GM12878 (cell line): ENCODE data around the gene IPO11. TPM values are rescaled to one million over a fixed set of nuclear protein-coding genes. Genes with fewer than 3 reads are reported as not detected.

Source experiments
- ATAC-seq: fragments of 200-7000 bp; cut with Tn5 transposase; 3 replicates; pipeline ENCODE4 v1.9.1; 2020; ENCODE audit warnings: mild to moderate bottlenecking, moderate library complexity
- BruUV-seq: library from RNA; stranded (reverse); fragments of 400-500 nt; replicated peaks from 2 replicates; lab custom pipeline; 2021; lab: Mats Ljungman, UMichigan
- CTCF ChIA-PET: fragments of 300-600 bp; sonication (Branson Sonifier 250); formaldehyde crosslinking; extraction: SDS; loops from one replicate; lab custom pipeline; 2021; ENCODE audit warnings: inconsistent platforms; lab: Yijun Ruan, JAX
- POLR2A ChIA-PET: fragments of 350-600 bp; formaldehyde crosslinking; extraction: SDS; loops from one replicate; lab custom pipeline; 2021; ENCODE audit warnings: inconsistent platforms; lab: Charles Lee
- RAD21 ChIA-PET: fragments of 300-600 bp; sonication (Branson Sonifier 250); formaldehyde crosslinking; loops from one replicate; lab custom pipeline; 2023; ENCODE audit warnings: antibody characterized with exemption; ENCODE audit not compliant: unreplicated experiment; lab: Charles Lee
- SMC1A ChIA-PET: fragments of 300-600 bp; sonication (Branson Sonifier 250); formaldehyde crosslinking; loops from one replicate; lab custom pipeline; 2023; ENCODE audit not compliant: unreplicated experiment, uncharacterized antibody; lab: Charles Lee
- DNase-seq: peaks from one replicate; pipeline ENCODE4 v3.0.0-alpha.2; 2011; ENCODE audit warnings: low read depth, low spot score
- FAIRE-seq: peaks from 3 replicates; lab custom pipeline; 2011; peaks lifted over from hg19 to GRCh38; lab: Jason Lieb, UNC
- H2AFZ ChIP-seq: 2 replicates; pipeline ENCODE4 v1.6.0; 2011; ENCODE audit warnings: low read depth, low read length, control low read depth; ENCODE audit not compliant: control insufficient read depth
- H3K27ac ChIP-seq: 2 replicates; pipeline ENCODE4 v1.5.1; 2011; ENCODE audit warnings: control low read depth; ENCODE audit not compliant: control insufficient read depth, insufficient read depth
- H3K27me3 ChIP-seq, 2 experiments: replicated peaks in 1 of 2; 2 replicates each; pipeline versions ENCODE4 v1.6.0 to v1.6.1; 2011; ENCODE audit warnings: low read length in 1 of 2; ENCODE audit not compliant: control insufficient read depth in 2 of 2, insufficient read depth in 2 of 2
- H3K36me3 ChIP-seq, 2 experiments: 2 replicates each; pipeline ENCODE4 v1.5.1; 2011; ENCODE audit warnings: low read length in 1 of 2; ENCODE audit not compliant: control insufficient read depth in 2 of 2, insufficient read depth in 2 of 2
- H3K4me1 ChIP-seq: 2 replicates; pipeline ENCODE4 v1.6.1; 2011; ENCODE audit warnings: mild to moderate bottlenecking, low read length, moderate library complexity, mixed read lengths; ENCODE audit not compliant: control insufficient read depth, insufficient read depth
- H3K4me2 ChIP-seq: 2 replicates; pipeline ENCODE4 v1.6.0; 2011; ENCODE audit warnings: control low read depth; ENCODE audit not compliant: control insufficient read depth, insufficient read depth
- H3K4me3 ChIP-seq: fragments of 200-600 bp; sonication (generic); 2 replicates; pipeline ENCODE4 v1.5.1; 2016
- H3K79me2 ChIP-seq: 2 replicates; pipeline ENCODE4 v1.6.0; 2011; ENCODE audit warnings: low read length; ENCODE audit not compliant: control insufficient read depth, insufficient read depth
- H3K9ac ChIP-seq: 2 replicates; pipeline ENCODE4 v1.8.0; 2011; ENCODE audit warnings: low read length, control low read depth, mixed read lengths; ENCODE audit not compliant: control insufficient read depth, insufficient read depth
- H3K9me3 ChIP-seq: replicated peaks from 3 replicates; pipeline ENCODE4 v1.5.1; 2011; ENCODE audit warnings: mild to moderate bottlenecking, low read length; ENCODE audit not compliant: control insufficient read depth, insufficient read depth
- H4K20me1 ChIP-seq: 2 replicates; pipeline ENCODE4 v1.6.0; 2011; ENCODE audit not compliant: control insufficient read depth, insufficient read depth
- BCL11A ChIP-seq: IDR thresholded peaks from 2 replicates; pipeline ENCODE4 v1.6.1; 2011; ENCODE audit warnings: low read depth, low read length
- FOS ChIP-seq: IDR thresholded peaks from 3 replicates; pipeline ENCODE4 v1.6.1; 2011; ENCODE audit warnings: borderline replicate concordance; ENCODE audit not compliant: insufficient read length; ENCODE audit errors: extremely low read depth
- GATAD2B ChIP-seq: fragments of 450-650 bp; conservative IDR thresholded peaks from 2 replicates; pipeline ENCODE4 v1.6.1; 2017; ENCODE audit warnings: low read depth, mild to moderate bottlenecking, moderate library complexity
- HCFC1 ChIP-seq: fragments of 150-350 bp; IDR thresholded peaks from 2 replicates; pipeline ENCODE4 v1.6.1; 2014; ENCODE audit warnings: low read length
- MAX ChIP-seq: IDR thresholded peaks from 2 replicates; pipeline ENCODE4 v1.6.1; 2012; ENCODE audit warnings: low read depth, low read length, improper control_type of control experiment
- MLLT1 ChIP-seq: fragments of 450-650 bp; IDR thresholded peaks from 2 replicates; pipeline ENCODE4 v1.6.1; 2016; ENCODE audit warnings: mild to moderate bottlenecking
- NFYB ChIP-seq: IDR thresholded peaks from 2 replicates; pipeline ENCODE4 v1.6.1; 2011; ENCODE audit warnings: low read depth, mild to moderate bottlenecking, low read length, improper control_type of control experiment, moderate library complexity; ENCODE audit not compliant: insufficient read depth
- PAX5 ChIP-seq: IDR thresholded peaks from 2 replicates; pipeline ENCODE4 v1.6.1; 2011; ENCODE audit warnings: low read depth, low read length, borderline replicate concordance
- RELA ChIP-seq: fragments of 450-650 bp; IDR thresholded peaks from 2 replicates; pipeline ENCODE4 v1.8.0; 2014; ENCODE audit warnings: borderline replicate concordance; ENCODE audit not compliant: partially characterized antibody
- SRF ChIP-seq, 2 experiments: IDR thresholded peaks; 2 replicates each; pipeline ENCODE4 v1.6.1; 2011; ENCODE audit warnings: low read depth in 2 of 2, low read length in 2 of 2, mild to moderate bottlenecking in 1 of 2, moderate library complexity in 1 of 2
- STAT1 ChIP-seq: fragments of 450-650 bp; conservative IDR thresholded peaks from 2 replicates; pipeline ENCODE4 v1.6.1; 2014; ENCODE audit warnings: antibody characterized with exemption, mild to moderate bottlenecking
- YBX1 ChIP-seq: fragments of 450-650 bp; IDR thresholded peaks from 2 replicates; pipeline ENCODE4 v1.6.1; 2016; ENCODE audit warnings: antibody characterized with exemption
- YY1 ChIP-seq: IDR thresholded peaks from 2 replicates; pipeline ENCODE4 v1.6.1; 2011; ENCODE audit warnings: low read depth, mild to moderate bottlenecking, low read length
- ZBTB40 ChIP-seq: fragments of 450-650 bp; IDR thresholded peaks from 2 replicates; pipeline ENCODE4 v1.6.1; 2016; ENCODE audit warnings: mild to moderate bottlenecking, moderate library complexity, borderline replicate concordance
- ZNF217 ChIP-seq: fragments of 450-650 bp; IDR thresholded peaks from 2 replicates; pipeline ENCODE4 v1.6.1; 2017; ENCODE audit warnings: antibody characterized with exemption, mild to moderate bottlenecking
- WGBS: methylation state at CpG from one replicate; pipeline ENCODE4 v1.1.6; 2016; ENCODE audit warnings: low lambda C conversion rate; ENCODE audit not compliant: insufficient replicate concordance, insufficient coverage; ENCODE audit errors: missing lambda C conversion rate; 5-methylcytosine and 5-hydroxymethylcytosine counted together
- in situ Hi-C: fragments of 300-500 bp; cut with MboI; formaldehyde crosslinking; loops from 9 replicates; pipeline ENCODE4 v1.14.3; 2018; ENCODE audit warnings: mixed read lengths
- intact Hi-C: fragments of 100-400 bp; cut with micrococcal nuclease; formaldehyde crosslinking; loops from one replicate; pipeline ENCODE4 v1.14.2; 2022; ENCODE audit not compliant: unreplicated experiment
- polyA plus RNA-seq, 11 experiments: library from polyadenylated mRNA; depleted of rRNA in 4 of 11; unstranded in 6 of 11; stranded (reverse) in 5 of 11; fragments of >200 nt; fragmentation: Nextera tagmentation in 4 of 11; fragmentation: Illumina TruSeq in 1 of 11; extraction: Ambion mirVana in 4 of 11; extraction: Trizol in 1 of 11; gene quantifications; 1 replicate in 1 of 11; 2 replicates in 10 of 11; pipeline versions ENCODE4 v1.2.1 to v1.2.3, GENCODE V29; 2011 to 2016; ENCODE audit warnings: inconsistent platforms in 2 of 11, missing spikeins in 2 of 11, low read depth in 1 of 11
- total RNA-seq, 4 experiments: library from RNA; depleted of rRNA in 3 of 4; stranded (reverse); fragments of >200 nt in 3 of 4; fragmentation: Illumina TruSeq in 1 of 4; extraction: Trizol in 1 of 4; gene quantifications; 2 replicates each; pipeline versions ENCODE4 v1.2.1 to v1.2.3, GENCODE V29; 2013 to 2021
- TF ChIP-seq, protein P1 (sequence below): IDR thresholded peaks from 2 replicates; pipeline ENCODE4 v1.6.1; 2012; ENCODE audit warnings: low read depth, low read length, improper control_type of control experiment
- TF ChIP-seq, protein P2 (sequence below): fragments of 150-350 bp; IDR thresholded peaks from 2 replicates; pipeline ENCODE4 v1.6.1; 2014; ENCODE audit warnings: mild to moderate bottlenecking, low read depth, low read length

The IPO11 gene
- total and polyA plus RNA-seq, 10 of the 15 experiments (the other 5 are each of a cell fraction or from before 2014, with no cell fraction given) = 14.1 to 49.3 (median 29.8) TPM

GRCh38 chr5:62372600-62372999 is 40.0 kb upstream of the IPO11 start:
- BruUV-seq = no TSS peak
- no peak overlapping the region for H3K4me3 ChIP-seq
- peaks cover 2 to 21% of the 10 kb centered on the region in 2 experiments for H3K36me3 ChIP-seq
- WGBS = 98% methylated on average over 3 of the region's 3 CpGs
- RAD21 ChIA-PET = no interaction called here
- H3K9me3 ChIP-seq = no peaks in the 10 kb centered on the region
- no peak overlapping the region for H3K4me2 ChIP-seq
- DNase-seq (no peak), ATAC-seq (no peak), FAIRE-seq (no peak)
- SMC1A ChIA-PET = no interaction called here
- no peaks in the 10 kb centered on the region for H3K27me3 ChIP-seq
- no peaks in the 10 kb centered on the region for H3K79me2 ChIP-seq
- in situ Hi-C loops = no loop called here
- no peak overlapping the region for H2AFZ ChIP-seq
- POLR2A ChIA-PET = no interaction called here
- no peaks in the 10 kb centered on the region for H3K4me1 ChIP-seq
- no peak overlapping the region for H3K9ac ChIP-seq
- CTCF ChIA-PET = no interaction called here
- no peaks in the 10 kb centered on the region for H4K20me1 ChIP-seq
- no peak overlapping the region for H3K27ac ChIP-seq
- intact Hi-C loops = no loop called here
- TF ChIP-seq YBX1 (no peak), BCL11A (no peak), NFYB (no peak), YY1 (no peak), PAX5 (no peak), MLLT1 (no peak), SRF (IDR thresholded peaks at IDR 0.05; ENCODE audit: low read depth in 2 of 2, low read length in 2 of 2) (no peak), MAX (no peak), GATAD2B (no peak), ZBTB40 (no peak), STAT1 (no peak), HCFC1 (no peak), RELA (no peak), FOS (no peak), ZNF217 (no peak)
- TF ChIP-seq, protein P1, sequence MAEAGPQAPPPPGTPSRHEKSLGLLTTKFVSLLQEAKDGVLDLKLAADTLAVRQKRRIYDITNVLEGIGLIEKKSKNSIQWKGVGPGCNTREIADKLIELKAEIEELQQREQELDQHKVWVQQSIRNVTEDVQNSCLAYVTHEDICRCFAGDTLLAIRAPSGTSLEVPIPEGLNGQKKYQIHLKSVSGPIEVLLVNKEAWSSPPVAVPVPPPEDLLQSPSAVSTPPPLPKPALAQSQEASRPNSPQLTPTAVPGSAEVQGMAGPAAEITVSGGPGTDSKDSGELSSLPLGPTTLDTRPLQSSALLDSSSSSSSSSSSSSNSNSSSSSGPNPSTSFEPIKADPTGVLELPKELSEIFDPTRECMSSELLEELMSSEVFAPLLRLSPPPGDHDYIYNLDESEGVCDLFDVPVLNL = no peak
- TF ChIP-seq, protein P2, sequence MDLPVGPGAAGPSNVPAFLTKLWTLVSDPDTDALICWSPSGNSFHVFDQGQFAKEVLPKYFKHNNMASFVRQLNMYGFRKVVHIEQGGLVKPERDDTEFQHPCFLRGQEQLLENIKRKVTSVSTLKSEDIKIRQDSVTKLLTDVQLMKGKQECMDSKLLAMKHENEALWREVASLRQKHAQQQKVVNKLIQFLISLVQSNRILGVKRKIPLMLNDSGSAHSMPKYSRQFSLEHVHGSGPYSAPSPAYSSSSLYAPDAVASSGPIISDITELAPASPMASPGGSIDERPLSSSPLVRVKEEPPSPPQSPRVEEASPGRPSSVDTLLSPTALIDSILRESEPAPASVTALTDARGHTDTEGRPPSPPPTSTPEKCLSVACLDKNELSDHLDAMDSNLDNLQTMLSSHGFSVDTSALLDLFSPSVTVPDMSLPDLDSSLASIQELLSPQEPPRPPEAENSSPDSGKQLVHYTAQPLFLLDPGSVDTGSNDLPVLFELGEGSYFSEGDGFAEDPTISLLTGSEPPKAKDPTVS = no peak
